H1 (cell line): ENCODE measurements around the gene PELO. TPM values are rescaled to one million over a fixed set of nuclear protein-coding genes. Genes with fewer than 3 reads are reported as not detected.

ENCODE experiments used
- CTCF ChIA-PET: fragments of 300-600 bp; sonication (Branson Sonifier 250); formaldehyde crosslinking; loops from one replicate; lab custom pipeline; 2021; ENCODE audit not compliant: partially characterized antibody; lab: Charles Lee
- POLR2A ChIA-PET: fragments of 300-600 bp; sonication (Branson Sonifier 250); formaldehyde crosslinking; loops from one replicate; lab custom pipeline; 2021; ENCODE audit warnings: inconsistent platforms; ENCODE audit not compliant: partially characterized antibody; lab: Charles Lee
- DNase-seq, 2 experiments: peaks; one replicate each; pipeline versions ENCODE4 v3.0.0 to v3.0.0-alpha.2; 2010 to 2022; ENCODE audit warnings: low spot score in 2 of 2, low read depth in 1 of 2, mixed read lengths in 1 of 2
- FAIRE-seq: peaks from 2 replicates; lab custom pipeline; 2011; peaks lifted over from hg19 to GRCh38; lab: Jason Lieb, UNC
- H2AFZ ChIP-seq: 2 replicates; pipeline ENCODE4 v1.8.1; 2012; ENCODE audit warnings: low read length, inconsistent platforms
- H2AK5ac ChIP-seq: 2 replicates; pipeline ENCODE4 v1.6.1; 2013; ENCODE audit warnings: low read depth, low read length
- H2BK120ac ChIP-seq: replicated peaks from 2 replicates; pipeline ENCODE3; 2013; ENCODE audit warnings: low read depth, low read length, inconsistent platforms
- H2BK12ac ChIP-seq: 2 replicates; pipeline ENCODE4 v1.6.1; 2013; ENCODE audit warnings: low read depth, low read length
- H2BK15ac ChIP-seq: 2 replicates; pipeline ENCODE4 v1.6.1; 2013; ENCODE audit warnings: low read length
- H2BK20ac ChIP-seq: 2 replicates; pipeline ENCODE4 v1.6.1; 2013; ENCODE audit warnings: low read length
- H2BK5ac ChIP-seq: 2 replicates; pipeline ENCODE4 v1.6.1; 2013; ENCODE audit warnings: low read depth, low read length
- H3K14ac ChIP-seq: 2 replicates; pipeline ENCODE4 v1.6.1; 2013; ENCODE audit warnings: inconsistent platforms; ENCODE audit not compliant: insufficient read length
- H3K18ac ChIP-seq: 2 replicates; pipeline ENCODE4 v1.6.1; 2013; ENCODE audit warnings: low read length; ENCODE audit errors: extremely low read depth
- H3K23ac ChIP-seq: 2 replicates; pipeline ENCODE4 v1.6.1; 2013; ENCODE audit warnings: inconsistent platforms; ENCODE audit not compliant: insufficient read length
- H3K23me2 ChIP-seq: 2 replicates; pipeline ENCODE4 v1.6.1; 2013; ENCODE audit warnings: low read depth, low read length
- H3K27ac ChIP-seq: 2 replicates; pipeline ENCODE4 v1.6.1; 2011; ENCODE audit warnings: low read depth, low read length, inconsistent platforms
- H3K27me3 ChIP-seq, 4 experiments: replicated peaks in 1 of 4; 1 replicate in 1 of 4; 2 replicates in 3 of 4; pipeline versions ENCODE4 v1.6.1 to v1.8.1; 2011 to 2013; ENCODE audit warnings: low read length in 3 of 4, mild to moderate bottlenecking in 3 of 4, inconsistent platforms in 2 of 4, mixed read lengths in 2 of 4, moderate library complexity in 1 of 4; ENCODE audit not compliant: control insufficient read depth in 3 of 4, insufficient read depth in 3 of 4; ENCODE audit errors: extremely low read depth in 1 of 4
- H3K36me3 ChIP-seq, 4 experiments: 2 replicates each; pipeline versions ENCODE4 v1.6.1 to v1.8.1; 2011 to 2013; ENCODE audit warnings: mild to moderate bottlenecking in 4 of 4, low read length in 3 of 4, moderate library complexity in 2 of 4, control low read depth in 1 of 4, inconsistent platforms in 1 of 4; ENCODE audit not compliant: insufficient read depth in 4 of 4, control insufficient read depth in 2 of 4
- H3K4ac ChIP-seq: replicated peaks from 2 replicates; pipeline ENCODE3; 2013; ENCODE audit warnings: low read length, low read depth, mixed read lengths, inconsistent platforms; ENCODE audit not compliant: insufficient read length
- H3K4me1 ChIP-seq, 4 experiments: replicated peaks in 1 of 4; 1 replicate in 1 of 4; 2 replicates in 3 of 4; pipeline versions ENCODE4 v1.6.1 to v1.8.1; 2011 to 2013; ENCODE audit warnings: low read length in 3 of 4, inconsistent platforms in 2 of 4, mixed read lengths in 1 of 4; ENCODE audit not compliant: insufficient read depth in 4 of 4, control insufficient read depth in 3 of 4
- H3K4me2 ChIP-seq, 2 experiments: 2 replicates each; pipeline versions ENCODE4 v1.6.1 to v1.8.1; 2011 to 2013; ENCODE audit warnings: low read depth in 2 of 2, low read length in 2 of 2, control low read depth in 1 of 2, inconsistent platforms in 1 of 2, mild to moderate bottlenecking in 1 of 2; ENCODE audit not compliant: insufficient read depth in 1 of 2
- H3K4me3 ChIP-seq, 4 experiments: fragments of 200-600, 300-600 bp in 1 of 4; sonication (generic), shearing (Covaris generic), sonication (Bioruptor Twin) in 1 of 4; 2 replicates each; pipeline versions ENCODE4 v1.5.1 to v1.8.1; 2011 to 2016; ENCODE audit warnings: low read length in 4 of 4, low read depth in 3 of 4, control low read depth in 2 of 4, inconsistent platforms in 2 of 4, mild to moderate bottlenecking in 2 of 4, mixed read lengths in 1 of 4, moderate library complexity in 1 of 4; ENCODE audit not compliant: insufficient read depth in 2 of 4; ENCODE audit errors: extremely low read depth in 1 of 4
- H3K56ac ChIP-seq: replicated peaks from 2 replicates; pipeline ENCODE3; 2013; ENCODE audit warnings: low read depth, mild to moderate bottlenecking, mixed read lengths, low read length, inconsistent platforms; ENCODE audit not compliant: insufficient read length
- H3K79me1 ChIP-seq: 2 replicates; pipeline ENCODE4 v1.6.1; 2013; ENCODE audit warnings: low read depth, low read length, control low read depth
- H3K79me2 ChIP-seq, 2 experiments: 2 replicates each; pipeline versions ENCODE4 v1.6.1 to v1.8.1; 2012 to 2013; ENCODE audit warnings: low read length in 2 of 2, mild to moderate bottlenecking in 2 of 2, inconsistent platforms in 1 of 2; ENCODE audit not compliant: insufficient read depth in 2 of 2, control insufficient read depth in 1 of 2
- H3K9ac ChIP-seq, 4 experiments: replicated peaks in 1 of 4; 1 replicate in 1 of 4; 2 replicates in 3 of 4; pipeline versions ENCODE4 v1.6.1 to v1.8.1; 2011 to 2013; ENCODE audit warnings: low read depth in 3 of 4, low read length in 3 of 4, control low read depth in 2 of 4, mild to moderate bottlenecking in 2 of 4, moderate library complexity in 2 of 4, inconsistent platforms in 1 of 4; ENCODE audit errors: extremely low read depth in 1 of 4
- H3K9me3 ChIP-seq, 2 experiments: 2 replicates each; pipeline versions ENCODE4 v1.6.1 to v1.8.1; 2012 to 2013; ENCODE audit warnings: mild to moderate bottlenecking in 2 of 2, moderate library complexity in 2 of 2, control low read depth in 1 of 2, inconsistent platforms in 1 of 2, low read depth in 1 of 2, low read length in 1 of 2, mixed read lengths in 1 of 2; ENCODE audit not compliant: insufficient read depth in 2 of 2
- H4K20me1 ChIP-seq, 2 experiments: replicated peaks in 1 of 2; 2 replicates each; pipeline versions ENCODE3 to v1.8.1; 2011 to 2013; ENCODE audit warnings: inconsistent platforms in 2 of 2, low read length in 2 of 2, mild to moderate bottlenecking in 1 of 2; ENCODE audit not compliant: insufficient read depth in 2 of 2, control insufficient read depth in 1 of 2
- H4K5ac ChIP-seq: 2 replicates; pipeline ENCODE4 v1.6.1; 2013; ENCODE audit warnings: low read length, low read depth, mixed read lengths, inconsistent platforms; ENCODE audit not compliant: insufficient read length
- H4K8ac ChIP-seq: 2 replicates; pipeline ENCODE4 v1.8.0; 2013; ENCODE audit warnings: mild to moderate bottlenecking, moderate library complexity, low read length, inconsistent platforms; ENCODE audit not compliant: insufficient read depth; ENCODE audit errors: extremely low read depth
- H4K91ac ChIP-seq: replicated peaks from 2 replicates; pipeline ENCODE3; 2013; ENCODE audit warnings: low read length, mixed read lengths, inconsistent platforms; ENCODE audit not compliant: insufficient read length
- KDM1A ChIP-seq: fragments of 200-600, 300-600 bp; sonication (generic); IDR thresholded peaks from 2 replicates; pipeline ENCODE4 v1.7.1; 2016; ENCODE audit warnings: mild to moderate bottlenecking, low read length, borderline replicate concordance
- NANOG ChIP-seq: IDR thresholded peaks from 2 replicates; pipeline ENCODE4 v1.6.1; 2011; ENCODE audit warnings: low read length, low read depth, mild to moderate bottlenecking, inconsistent platforms; ENCODE audit not compliant: insufficient read depth, poor library complexity, severe bottlenecking
- POU5F1 ChIP-seq: IDR thresholded peaks from 2 replicates; pipeline ENCODE4 v1.6.1; 2011; ENCODE audit warnings: low read depth, mild to moderate bottlenecking, low read length, moderate library complexity
- TEAD4 ChIP-seq: IDR thresholded peaks from 2 replicates; pipeline ENCODE4 v1.6.1; 2012; ENCODE audit warnings: low read depth, low read length, inconsistent platforms, mixed read lengths
- WGBS, 2 experiments: shearing (Covaris generic) in 1 of 2; methylation state at CpG; one replicate each; pipeline versions ENCODE4 v1.1.6 to v1.1.7; 2013 to 2015; ENCODE audit warnings: low lambda C conversion rate in 2 of 2, mixed read lengths in 2 of 2, inconsistent platforms in 1 of 2, low coverage in 1 of 2, missing lambda C conversion rate in 1 of 2; ENCODE audit not compliant: insufficient replicate concordance in 2 of 2, insufficient coverage in 1 of 2, insufficient read length in 1 of 2; ENCODE audit errors: extremely low coverage in 1 of 2, missing lambda C conversion rate in 1 of 2; 5-methylcytosine and 5-hydroxymethylcytosine counted together
- polyA plus RNA-seq, 7 experiments: library from polyadenylated mRNA; depleted of rRNA in 3 of 7; stranded (reverse) in 5 of 7; unstranded in 2 of 7; fragments of >200 nt in 5 of 7; fragments of 200-250 nt in 2 of 7; gene quantifications; 1 replicate in 5 of 7; 2 replicates in 1 of 7; 4 replicates in 1 of 7; pipeline versions ENCODE4 v1.2.1 to v1.2.3, GENCODE V29; 2011 to 2013; ENCODE audit warnings: missing spikeins in 2 of 7, mixed read lengths in 2 of 7
- total RNA-seq: library from RNA; stranded (reverse); fragmentation: NEBNext Ultra II Directional; extraction: Animal tissue kit (Norgen Biotek cat#: 25700); gene quantifications from 2 replicates; pipeline ENCODE4 v1.2.1, GENCODE V29; 2021
- TF ChIP-seq, protein P1 (sequence below): IDR thresholded peaks from 2 replicates; pipeline ENCODE4 v1.6.1; 2012; ENCODE audit warnings: low read length, inconsistent platforms
- TF ChIP-seq, protein P2 (sequence below), 3 experiments: IDR thresholded peaks; 1 replicate in 2 of 3; 2 replicates in 1 of 3; pipeline versions ENCODE4 v1.5.1 to v1.6.1; 2011; ENCODE audit warnings: low read length in 3 of 3, mild to moderate bottlenecking in 3 of 3, inconsistent platforms in 2 of 3, low read depth in 1 of 3, moderate library complexity in 1 of 3; ENCODE audit not compliant: insufficient read depth in 1 of 3; ENCODE audit errors: control extremely low read depth in 1 of 3
- TF ChIP-seq, protein P3 (sequence below): IDR thresholded peaks from 2 replicates; pipeline ENCODE4 v1.6.1; 2012; ENCODE audit warnings: inconsistent platforms

PELO gene
- total and polyA plus RNA-seq, 2 of the 8 experiments (the other 6 are each of a cell fraction or from before 2014, with no cell fraction given) = 10.8 to 18.5 TPM

GRCh38 chr5:52789378-52789777 lies 1.7 kb downstream of the PELO start:
- peaks cover 10% of the 10 kb centered on the region; the same call in 1 of the 2 replicates for H3K23me2 ChIP-seq
- H4K8ac ChIP-seq = no peak overlapping the region
- no peak overlapping the region for H4K91ac ChIP-seq
- H3K23ac ChIP-seq = no peak overlapping the region
- H3K4me1 ChIP-seq = peaks cover 0 to 2% (median 0%) of the 10 kb centered on the region in 4 experiments; a peak in 1 of 7 replicates
- no peak overlapping the region for H3K56ac ChIP-seq
- no peak overlapping the region for H3K9ac ChIP-seq
- POLR2A ChIA-PET = interaction anchor here (1.1 to 1.5 kb wide), 2 partner anchors 10 to 12 kb away, joined by 3 to 6 read pairs; no protein-coding TSS in a partner anchor
- H3K79me2 ChIP-seq = 0 out of 4 replicates have a peak, but pooled peaks cover 0 to 9% of the 10 kb centered on the region in 2 experiments
- no peak overlapping the region for H2AK5ac ChIP-seq
- CTCF ChIA-PET = interaction anchor here (0.7 to 5.1 kb wide), 3 partner anchors 11 to 96 kb away, joined by 3 to 39 read pairs (median 3); no protein-coding TSS in a partner anchor
- H2BK5ac ChIP-seq = no peak overlapping the region
- H3K9me3 ChIP-seq = no peaks in the 10 kb centered on the region
- H2BK12ac ChIP-seq = no peak overlapping the region
- no peaks in the 10 kb centered on the region for H3K79me1 ChIP-seq
- 0 out of 8 replicates have a peak, but pooled peaks cover 0 to 3% (median 0%) of the 10 kb centered on the region in 4 experiments for H3K36me3 ChIP-seq
- no peaks in the 10 kb centered on the region for H3K27me3 ChIP-seq
- DNase-seq = no peak
- no peak for FAIRE-seq
- H2AFZ ChIP-seq = no peak overlapping the region
- no peak overlapping the region for H3K14ac ChIP-seq
- no peak overlapping the region for H4K5ac ChIP-seq
- H3K27ac ChIP-seq = no peak overlapping the region
- H2BK15ac ChIP-seq = no peak overlapping the region
- peak overlapping the region in 1 of 2 experiments; percentile 88; a peak in 2 of 4 replicates for H3K4me2 ChIP-seq
- H3K4me3 ChIP-seq = peak overlapping the region in 1 of 4 experiments; percentile 96; a peak in 2 of 8 replicates
- no peak overlapping the region for H3K18ac ChIP-seq
- no peak overlapping the region for H3K4ac ChIP-seq
- 100% methylated on average over 1 of the region's 1 CpG; no CpG with 5 or more reads in 1 of the 2 experiments for WGBS, 2 experiments
- H2BK120ac ChIP-seq = no peak overlapping the region
- no peak overlapping the region for H2BK20ac ChIP-seq
- no peaks in the 10 kb centered on the region for H4K20me1 ChIP-seq
- TF ChIP-seq POU5F1 (no peak), NANOG (no peak), TEAD4 (no peak), KDM1A (no peak)
- TF ChIP-seq, protein P1, sequence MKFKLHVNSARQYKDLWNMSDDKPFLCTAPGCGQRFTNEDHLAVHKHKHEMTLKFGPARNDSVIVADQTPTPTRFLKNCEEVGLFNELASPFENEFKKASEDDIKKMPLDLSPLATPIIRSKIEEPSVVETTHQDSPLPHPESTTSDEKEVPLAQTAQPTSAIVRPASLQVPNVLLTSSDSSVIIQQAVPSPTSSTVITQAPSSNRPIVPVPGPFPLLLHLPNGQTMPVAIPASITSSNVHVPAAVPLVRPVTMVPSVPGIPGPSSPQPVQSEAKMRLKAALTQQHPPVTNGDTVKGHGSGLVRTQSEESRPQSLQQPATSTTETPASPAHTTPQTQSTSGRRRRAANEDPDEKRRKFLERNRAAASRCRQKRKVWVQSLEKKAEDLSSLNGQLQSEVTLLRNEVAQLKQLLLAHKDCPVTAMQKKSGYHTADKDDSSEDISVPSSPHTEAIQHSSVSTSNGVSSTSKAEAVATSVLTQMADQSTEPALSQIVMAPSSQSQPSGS = no peak
- TF ChIP-seq, protein P2, sequence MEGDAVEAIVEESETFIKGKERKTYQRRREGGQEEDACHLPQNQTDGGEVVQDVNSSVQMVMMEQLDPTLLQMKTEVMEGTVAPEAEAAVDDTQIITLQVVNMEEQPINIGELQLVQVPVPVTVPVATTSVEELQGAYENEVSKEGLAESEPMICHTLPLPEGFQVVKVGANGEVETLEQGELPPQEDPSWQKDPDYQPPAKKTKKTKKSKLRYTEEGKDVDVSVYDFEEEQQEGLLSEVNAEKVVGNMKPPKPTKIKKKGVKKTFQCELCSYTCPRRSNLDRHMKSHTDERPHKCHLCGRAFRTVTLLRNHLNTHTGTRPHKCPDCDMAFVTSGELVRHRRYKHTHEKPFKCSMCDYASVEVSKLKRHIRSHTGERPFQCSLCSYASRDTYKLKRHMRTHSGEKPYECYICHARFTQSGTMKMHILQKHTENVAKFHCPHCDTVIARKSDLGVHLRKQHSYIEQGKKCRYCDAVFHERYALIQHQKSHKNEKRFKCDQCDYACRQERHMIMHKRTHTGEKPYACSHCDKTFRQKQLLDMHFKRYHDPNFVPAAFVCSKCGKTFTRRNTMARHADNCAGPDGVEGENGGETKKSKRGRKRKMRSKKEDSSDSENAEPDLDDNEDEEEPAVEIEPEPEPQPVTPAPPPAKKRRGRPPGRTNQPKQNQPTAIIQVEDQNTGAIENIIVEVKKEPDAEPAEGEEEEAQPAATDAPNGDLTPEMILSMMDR (IDR thresholded peaks at IDR 0.05; ENCODE audit: control extremely low read depth in 1 of 3, insufficient read depth in 1 of 3, low read depth in 1 of 3, low read length in 3 of 3) = no peak
- TF ChIP-seq, protein P3, sequence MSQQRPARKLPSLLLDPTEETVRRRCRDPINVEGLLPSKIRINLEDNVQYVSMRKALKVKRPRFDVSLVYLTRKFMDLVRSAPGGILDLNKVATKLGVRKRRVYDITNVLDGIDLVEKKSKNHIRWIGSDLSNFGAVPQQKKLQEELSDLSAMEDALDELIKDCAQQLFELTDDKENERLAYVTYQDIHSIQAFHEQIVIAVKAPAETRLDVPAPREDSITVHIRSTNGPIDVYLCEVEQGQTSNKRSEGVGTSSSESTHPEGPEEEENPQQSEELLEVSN = no peak
